ENCODE results near the gene FEM1A.
"Not testable (repeated sequence)": the region's sequence is repeated elsewhere in the genome, so short reads cannot be mapped to it uniquely, and the experiment has no call there.

FEM1A gene, protein sequence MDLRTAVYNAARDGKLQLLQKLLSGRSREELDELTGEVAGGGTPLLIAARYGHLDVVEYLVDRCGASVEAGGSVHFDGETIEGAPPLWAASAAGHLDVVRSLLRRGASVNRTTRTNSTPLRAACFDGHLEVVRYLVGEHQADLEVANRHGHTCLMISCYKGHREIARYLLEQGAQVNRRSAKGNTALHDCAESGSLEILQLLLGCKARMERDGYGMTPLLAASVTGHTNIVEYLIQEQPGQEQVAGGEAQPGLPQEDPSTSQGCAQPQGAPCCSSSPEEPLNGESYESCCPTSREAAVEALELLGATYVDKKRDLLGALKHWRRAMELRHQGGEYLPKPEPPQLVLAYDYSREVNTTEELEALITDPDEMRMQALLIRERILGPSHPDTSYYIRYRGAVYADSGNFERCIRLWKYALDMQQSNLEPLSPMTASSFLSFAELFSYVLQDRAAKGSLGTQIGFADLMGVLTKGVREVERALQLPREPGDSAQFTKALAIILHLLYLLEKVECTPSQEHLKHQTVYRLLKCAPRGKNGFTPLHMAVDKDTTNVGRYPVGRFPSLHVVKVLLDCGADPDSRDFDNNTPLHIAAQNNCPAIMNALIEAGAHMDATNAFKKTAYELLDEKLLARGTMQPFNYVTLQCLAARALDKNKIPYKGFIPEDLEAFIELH

DNA sequence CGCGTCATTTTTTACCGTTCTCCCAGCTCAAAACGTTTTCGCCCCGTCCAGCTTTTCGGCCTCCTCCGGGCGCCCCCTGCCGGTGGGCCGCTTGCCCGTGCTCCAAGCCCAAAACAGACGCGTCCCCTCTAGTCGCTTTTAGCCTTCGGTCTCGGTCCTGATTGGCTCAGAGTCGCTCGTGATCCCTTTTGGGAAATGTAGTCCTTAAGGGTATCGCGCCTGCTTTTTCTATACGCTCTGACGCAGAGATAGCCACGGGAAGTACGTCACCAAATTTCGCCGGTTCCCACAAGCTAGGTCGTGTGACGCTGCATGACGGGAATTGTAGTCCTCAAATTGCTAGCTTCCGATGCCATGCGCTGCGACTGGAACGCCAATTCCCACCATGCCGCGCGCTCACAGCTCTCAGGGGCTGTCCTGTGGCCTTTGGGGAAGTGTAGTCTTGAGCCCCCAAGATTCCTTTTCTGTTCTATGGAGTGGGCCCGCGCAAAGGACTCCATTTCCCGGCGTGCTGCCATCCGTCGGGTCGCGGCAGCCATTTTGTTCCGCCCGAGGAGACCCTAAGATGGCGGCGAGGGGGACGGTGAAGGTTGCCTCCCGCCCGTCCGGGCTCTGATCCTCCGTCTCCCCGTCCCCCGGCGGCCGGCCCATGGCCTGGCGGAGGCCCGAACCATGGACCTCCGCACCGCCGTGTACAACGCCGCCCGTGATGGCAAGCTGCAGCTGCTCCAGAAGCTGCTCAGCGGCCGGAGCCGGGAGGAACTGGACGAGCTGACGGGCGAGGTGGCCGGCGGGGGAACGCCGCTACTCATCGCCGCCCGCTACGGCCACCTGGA, at the start of gene FEM1A:
TSS of gene FEM1A (plus strand) at position 552 of the 836 bp plus-strand sequence. CDS start at position 673, 121 bp downstream.
- DNase-seq (ENCODE audit: low spot score), result peak; percentile 100

- DNase-seq (ENCODE audit: low spot score), result no peak
Measured at GRCh38 chr19:4742723-4743646, 48.5 kb upstream of the FEM1A start.

DNA sequence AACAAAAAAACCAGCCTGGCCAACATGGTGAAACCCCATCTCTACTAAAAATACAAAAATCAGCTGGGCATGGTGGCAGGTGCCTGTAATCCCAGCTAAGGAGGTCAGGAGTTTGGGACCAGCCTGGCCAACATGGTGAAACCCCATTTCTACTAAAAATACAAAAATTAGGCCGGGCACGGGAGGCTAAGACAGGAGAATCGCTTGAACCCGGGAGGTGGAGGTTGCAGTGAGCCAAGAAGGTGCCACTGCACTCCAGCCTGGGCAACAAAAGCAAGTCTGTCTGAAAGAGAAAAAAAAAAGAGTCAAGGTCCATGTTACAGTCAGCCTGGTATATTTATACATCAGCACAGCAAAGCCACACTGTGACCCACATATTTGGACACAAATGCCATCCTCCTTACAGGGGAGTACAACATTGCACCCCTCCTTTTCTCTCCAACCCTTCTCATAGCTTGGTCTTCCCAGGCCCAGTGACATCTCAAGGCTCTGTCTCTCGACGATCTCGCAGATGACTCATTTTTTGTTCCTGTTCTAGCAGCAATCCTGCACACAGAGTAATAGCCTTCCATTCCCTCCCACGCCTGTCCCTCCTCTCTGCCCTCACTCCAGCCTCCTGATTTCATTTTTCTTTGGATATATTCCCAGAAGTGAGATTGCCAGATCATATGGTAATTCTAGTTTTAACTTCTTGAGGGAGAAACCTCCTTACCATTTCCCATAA, 46.9 kb upstream of the FEM1A start:
- no peak for DNase-seq (ENCODE audit: low spot score)

DNA sequence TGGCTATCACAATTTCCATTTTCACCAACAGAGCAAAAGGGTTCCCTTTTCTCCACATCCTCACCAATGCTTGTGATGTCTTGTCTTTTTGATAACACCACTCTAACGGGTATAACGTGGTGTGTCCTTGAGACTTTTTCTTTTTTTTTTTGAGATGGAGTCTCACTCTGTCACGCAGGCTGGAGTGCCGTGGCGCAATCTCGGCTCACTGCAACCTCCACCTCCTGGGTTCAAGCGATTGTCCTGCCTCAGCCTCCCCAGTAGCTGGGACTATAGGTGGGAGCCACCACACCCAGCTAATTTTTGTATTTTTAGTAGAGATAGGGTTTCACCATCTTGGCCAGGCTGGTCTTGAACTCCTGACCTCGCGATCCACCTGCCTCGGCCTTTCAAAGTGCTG, 46.4 kb upstream of the FEM1A start:
- not testable (repeated sequence) for DNase-seq (ENCODE audit: low spot score)

DNA sequence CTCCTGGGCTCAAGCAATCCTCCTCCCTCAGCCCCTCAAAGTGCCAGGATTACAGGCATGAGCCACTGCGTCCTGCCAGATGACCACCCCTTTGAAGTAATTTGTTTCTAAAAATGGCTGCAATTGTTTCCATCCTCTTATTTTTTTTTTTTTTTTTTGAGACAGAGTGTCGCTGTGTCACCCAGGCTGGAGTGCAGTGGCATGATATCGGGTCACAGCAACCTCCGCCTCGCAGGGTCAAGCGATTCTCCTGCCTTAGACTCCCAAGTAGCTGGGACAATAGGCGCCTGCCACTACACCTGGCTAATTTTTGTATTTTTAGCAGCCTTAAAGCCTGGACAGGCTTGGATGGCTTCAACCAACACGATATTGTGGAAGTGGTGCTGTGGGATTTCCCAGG, 45.5 kb upstream of the FEM1A start:
- no peak for DNase-seq (ENCODE audit: low spot score)

- DNase-seq (ENCODE audit: low spot score), result no peak
Measured at GRCh38 chr19:4748185-4748584, 43.3 kb upstream of the FEM1A start.

DNA sequence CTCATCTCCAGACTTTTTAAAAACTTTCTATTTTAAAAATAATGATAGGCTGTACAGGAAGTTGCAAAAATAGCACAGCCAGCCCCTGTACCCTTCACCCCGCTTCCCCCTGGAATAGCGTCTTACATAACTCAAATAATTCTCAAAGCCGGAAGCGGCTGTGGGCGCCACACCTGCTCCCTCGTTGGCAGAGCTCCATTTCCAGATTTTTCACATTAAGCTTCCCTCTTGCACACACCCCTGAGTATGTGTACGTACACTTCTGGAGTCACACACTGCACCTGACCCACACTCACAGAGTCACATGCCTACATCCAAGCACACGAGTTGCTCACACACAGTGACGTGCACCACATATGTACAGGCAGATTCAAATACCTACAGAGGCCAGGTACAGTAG, 42.9 kb upstream of the FEM1A start:
- no peak for DNase-seq (ENCODE audit: low spot score)

DNA sequence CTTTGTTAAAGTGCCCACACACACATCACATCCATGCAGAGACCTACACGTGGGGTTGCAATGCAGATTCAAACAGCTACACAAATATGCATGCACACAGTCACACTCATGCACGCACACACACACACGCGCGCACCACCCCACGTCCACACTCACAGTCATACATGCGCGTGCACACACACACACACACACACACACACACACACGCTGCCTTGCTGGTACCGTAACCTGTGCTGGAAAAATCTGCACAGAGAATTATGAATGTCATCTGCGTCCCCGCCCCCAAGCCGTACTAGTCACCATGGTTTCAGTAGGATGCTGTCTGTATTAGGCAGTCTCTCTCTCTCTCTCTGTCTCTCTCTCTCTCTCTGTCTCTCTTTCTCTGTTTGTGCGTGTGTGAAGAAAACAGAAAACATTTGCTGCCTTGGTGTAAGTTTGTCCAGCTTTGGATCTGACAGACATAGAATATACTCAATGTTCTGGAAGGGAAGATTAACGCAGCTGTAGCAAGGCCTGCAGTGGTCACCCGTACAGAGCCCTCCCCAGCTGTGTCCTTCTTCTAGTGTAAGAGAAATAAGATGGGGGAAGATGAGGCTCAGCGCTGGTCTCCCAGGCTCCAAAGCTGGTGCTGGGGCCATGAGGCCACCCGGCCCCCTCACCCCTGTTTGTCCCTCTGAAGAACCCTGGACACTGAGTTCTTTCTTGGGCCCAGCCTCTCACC, 41.5 kb upstream of the FEM1A start:
- DNase-seq (ENCODE audit: low spot score), result no peak

DNA sequence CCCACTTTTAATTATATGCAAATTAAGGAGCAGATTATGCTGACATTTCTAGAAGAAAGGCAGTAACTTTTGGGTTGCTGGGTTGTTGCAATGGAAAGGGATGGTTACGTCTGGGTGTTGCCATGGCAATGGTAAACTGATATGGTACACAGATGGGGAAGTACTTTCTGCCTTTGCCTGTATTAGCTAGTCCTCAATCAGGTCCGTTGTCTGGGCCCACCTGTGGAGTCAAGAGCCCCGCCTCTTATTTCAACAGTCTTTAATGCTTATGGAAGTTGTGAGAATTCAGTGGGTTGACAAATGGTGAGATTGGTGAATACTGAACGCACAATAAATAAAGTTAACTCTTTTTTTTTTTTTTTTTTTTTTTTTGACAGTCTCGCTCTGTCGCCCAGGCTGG, 37.3 kb upstream of the FEM1A start:
- DNase-seq (ENCODE audit: low spot score), result no peak

DNA sequence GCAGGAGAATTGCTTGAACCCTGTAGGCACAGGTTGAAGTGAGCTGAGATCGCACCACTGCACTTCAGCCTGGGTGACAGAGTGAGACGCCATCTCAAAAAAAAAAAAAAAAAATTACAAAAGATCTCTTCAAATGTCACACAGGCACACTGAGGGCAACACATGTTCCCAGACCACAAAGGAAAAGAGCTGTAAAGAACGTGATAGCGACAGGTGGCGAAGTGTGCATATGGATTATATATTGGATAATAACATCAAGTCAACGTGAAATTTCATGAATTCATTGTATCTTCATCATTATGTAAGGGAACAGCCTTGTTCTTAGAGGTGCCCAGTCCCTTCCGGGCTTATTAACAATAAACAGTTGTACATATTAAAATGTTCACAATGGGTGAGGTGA, 36.1 kb upstream of the FEM1A start:
- DNase-seq (ENCODE audit: low spot score), result no peak

DNA sequence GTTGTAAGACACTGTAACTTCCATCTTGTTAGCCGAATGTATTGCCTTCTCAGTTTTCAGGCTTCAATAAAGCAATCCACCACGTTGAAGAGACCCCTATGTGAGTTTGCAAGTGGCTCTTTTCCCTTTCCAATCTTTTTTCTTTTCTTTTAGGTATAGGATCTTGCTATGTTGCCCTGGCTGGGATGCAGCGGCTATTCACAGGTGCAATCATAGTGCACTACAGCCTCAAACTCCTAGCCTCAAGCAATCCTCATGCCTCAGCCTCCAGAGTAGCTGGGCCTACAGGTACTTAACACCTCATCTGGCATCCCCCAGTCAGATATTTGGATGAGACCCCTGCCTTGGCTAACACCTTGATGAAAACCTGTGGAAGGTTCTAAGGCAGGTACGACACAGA, 33.5 kb upstream of the FEM1A start:
- DNase-seq (ENCODE audit: low spot score), result no peak

- DNase-seq (ENCODE audit: low spot score), result no peak
Measured at GRCh38 chr19:4758659-4759058, 32.9 kb upstream of the FEM1A start.

DNA sequence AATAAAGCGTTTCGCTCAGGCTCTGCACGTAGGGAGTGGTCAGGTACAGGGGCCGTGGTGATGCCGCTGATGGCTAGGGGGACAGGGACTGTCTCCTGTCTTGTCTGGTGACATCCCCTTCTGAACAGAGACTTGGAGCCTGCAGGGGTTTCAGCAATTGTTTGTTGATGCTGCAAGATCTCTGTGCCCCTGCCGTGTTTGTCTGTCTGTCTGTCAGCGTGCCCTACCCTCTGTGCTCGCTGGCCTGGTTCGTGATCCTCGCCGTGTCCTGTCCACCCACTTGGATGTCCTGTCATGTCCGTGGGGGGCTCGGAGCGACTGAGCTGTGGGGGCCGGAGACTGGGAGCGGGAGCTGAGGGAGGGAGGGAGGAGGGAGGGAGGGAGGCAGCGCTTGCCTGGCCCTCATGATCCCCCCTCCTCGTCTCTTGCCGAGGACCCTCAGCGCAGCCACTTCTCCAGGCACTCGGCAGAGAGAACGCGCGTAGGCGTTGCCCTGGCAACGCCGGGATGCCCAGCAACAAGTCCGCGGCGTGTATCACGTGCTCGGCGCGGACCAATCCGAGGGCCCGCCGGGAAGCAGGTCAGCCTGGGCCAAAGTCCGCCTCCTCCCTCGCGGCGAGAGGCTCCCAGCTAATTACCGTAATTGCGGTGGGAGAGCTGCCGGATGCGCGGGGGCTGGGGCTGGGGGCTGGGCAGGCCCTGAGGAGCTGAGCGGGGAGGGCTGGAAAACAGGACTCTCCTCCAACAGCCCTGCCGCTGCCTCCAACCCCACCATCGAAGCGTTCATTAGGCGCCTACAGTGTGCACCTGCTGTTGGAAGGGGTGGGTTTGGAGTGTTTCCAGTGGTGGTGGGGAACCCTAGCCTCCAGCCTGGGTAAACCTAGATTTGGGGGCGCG, 31.9 kb upstream of the FEM1A start:
- peak; percentile 61 for DNase-seq (ENCODE audit: low spot score)

DNA sequence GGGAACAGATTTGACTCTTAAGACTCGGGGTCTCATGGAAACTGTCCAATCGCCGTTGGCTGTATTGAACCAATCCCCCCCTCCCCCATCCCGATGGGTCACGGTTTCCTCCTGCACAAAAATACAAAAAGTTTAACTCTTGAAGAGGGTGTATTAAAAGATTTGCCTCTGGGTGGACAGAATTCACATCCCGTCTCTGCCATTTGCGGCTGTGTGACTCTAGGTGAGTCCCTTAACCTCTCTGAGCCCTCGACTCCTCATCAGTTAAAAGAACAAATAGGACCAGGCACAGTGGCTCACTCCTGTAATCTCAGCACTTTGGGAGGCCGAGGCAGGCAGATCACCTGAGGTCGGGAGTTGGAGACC, 31.3 kb upstream of the FEM1A start:
- DNase-seq (ENCODE audit: low spot score), result no peak

GRCh38 chr19:4763021-4763420, 28.5 kb upstream of the FEM1A start:
- no peak for DNase-seq (ENCODE audit: low spot score)

DNA sequence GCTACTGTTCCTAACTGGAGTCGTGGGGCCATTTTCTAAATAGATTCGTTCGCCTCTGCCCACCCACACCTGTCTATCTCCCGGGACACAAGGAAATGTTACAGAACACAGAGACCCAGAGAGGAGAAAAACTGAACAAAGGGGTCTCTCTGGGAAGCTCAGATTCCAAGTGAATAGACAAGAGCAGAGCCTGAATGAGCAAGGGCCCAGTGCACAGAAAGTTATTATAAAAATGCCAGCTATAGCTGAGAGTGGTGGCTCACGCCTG, 27.2 kb upstream of the FEM1A start:
- DNase-seq (ENCODE audit: low spot score), result no peak

GRCh38 chr19:4768934-4769777, 22.4 kb upstream of the FEM1A start:
- peak; percentile 76 for DNase-seq (ENCODE audit: low spot score)

GRCh38 chr19:4772566-4772965, 19.0 kb upstream of the FEM1A start:
- no peak for DNase-seq (ENCODE audit: low spot score)

All from CD4-positive, alpha-beta T cell treated with Interleukin-2 at 100 ng/mL for 4 hours (primary cell).